ENCODE measurements around the gene ZRANB3.

GRCh38 chr2:135174049-135174809, 356.8 kb downstream of the ZRANB3 start:
- TF ChIP-seq CTCF (IDR thresholded peaks at IDR 0.05; ENCODE audit: extremely low read depth in 1 of 2, insufficient read depth in 1 of 2, low read depth in 1 of 2, low read length in 2 of 2) (no peak), JUN (IDR thresholded peaks at IDR 0.05; ENCODE audit: borderline replicate concordance, insufficient read depth, insufficient read length, low read depth) (no peak)

All from endothelial cell of umbilical vein (primary cell).